ENCODE measurements around the gene GNB1L. TPM values are rescaled to one million over a fixed set of nuclear protein-coding genes. Genes with fewer than 3 reads are reported as not detected.

GNB1L gene
- total and polyA plus RNA-seq, 2 experiments from 2014 or later = 3.5 to 5.5 TPM

- Histone ChIP-seq H3K36me3 (no peaks in the 10 kb centered on the region), H3K4me3 (no peak overlapping the region), H3K27ac (no peak overlapping the region), H3K4me1 (ENCODE audit: low read depth) (peaks cover 10% of the 10 kb centered on the region), H3K27me3 (no peaks in the 10 kb centered on the region), H3K9me3 (ENCODE audit: low read depth) (no peaks in the 10 kb centered on the region)
- peak in 1 of 2 donors; percentile 79 for DNase-seq (ENCODE audit: low read depth in 1 of 2, low spot score in 1 of 2)
- TF ChIP-seq, protein P1, sequence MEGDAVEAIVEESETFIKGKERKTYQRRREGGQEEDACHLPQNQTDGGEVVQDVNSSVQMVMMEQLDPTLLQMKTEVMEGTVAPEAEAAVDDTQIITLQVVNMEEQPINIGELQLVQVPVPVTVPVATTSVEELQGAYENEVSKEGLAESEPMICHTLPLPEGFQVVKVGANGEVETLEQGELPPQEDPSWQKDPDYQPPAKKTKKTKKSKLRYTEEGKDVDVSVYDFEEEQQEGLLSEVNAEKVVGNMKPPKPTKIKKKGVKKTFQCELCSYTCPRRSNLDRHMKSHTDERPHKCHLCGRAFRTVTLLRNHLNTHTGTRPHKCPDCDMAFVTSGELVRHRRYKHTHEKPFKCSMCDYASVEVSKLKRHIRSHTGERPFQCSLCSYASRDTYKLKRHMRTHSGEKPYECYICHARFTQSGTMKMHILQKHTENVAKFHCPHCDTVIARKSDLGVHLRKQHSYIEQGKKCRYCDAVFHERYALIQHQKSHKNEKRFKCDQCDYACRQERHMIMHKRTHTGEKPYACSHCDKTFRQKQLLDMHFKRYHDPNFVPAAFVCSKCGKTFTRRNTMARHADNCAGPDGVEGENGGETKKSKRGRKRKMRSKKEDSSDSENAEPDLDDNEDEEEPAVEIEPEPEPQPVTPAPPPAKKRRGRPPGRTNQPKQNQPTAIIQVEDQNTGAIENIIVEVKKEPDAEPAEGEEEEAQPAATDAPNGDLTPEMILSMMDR (IDR thresholded peaks at IDR 0.05; ENCODE audit: low read depth, low read length) = no peak
These were observed 36.9 kb upstream of the GNB1L start for GRCh38 chr22:19891317-19892256.

DNA sequence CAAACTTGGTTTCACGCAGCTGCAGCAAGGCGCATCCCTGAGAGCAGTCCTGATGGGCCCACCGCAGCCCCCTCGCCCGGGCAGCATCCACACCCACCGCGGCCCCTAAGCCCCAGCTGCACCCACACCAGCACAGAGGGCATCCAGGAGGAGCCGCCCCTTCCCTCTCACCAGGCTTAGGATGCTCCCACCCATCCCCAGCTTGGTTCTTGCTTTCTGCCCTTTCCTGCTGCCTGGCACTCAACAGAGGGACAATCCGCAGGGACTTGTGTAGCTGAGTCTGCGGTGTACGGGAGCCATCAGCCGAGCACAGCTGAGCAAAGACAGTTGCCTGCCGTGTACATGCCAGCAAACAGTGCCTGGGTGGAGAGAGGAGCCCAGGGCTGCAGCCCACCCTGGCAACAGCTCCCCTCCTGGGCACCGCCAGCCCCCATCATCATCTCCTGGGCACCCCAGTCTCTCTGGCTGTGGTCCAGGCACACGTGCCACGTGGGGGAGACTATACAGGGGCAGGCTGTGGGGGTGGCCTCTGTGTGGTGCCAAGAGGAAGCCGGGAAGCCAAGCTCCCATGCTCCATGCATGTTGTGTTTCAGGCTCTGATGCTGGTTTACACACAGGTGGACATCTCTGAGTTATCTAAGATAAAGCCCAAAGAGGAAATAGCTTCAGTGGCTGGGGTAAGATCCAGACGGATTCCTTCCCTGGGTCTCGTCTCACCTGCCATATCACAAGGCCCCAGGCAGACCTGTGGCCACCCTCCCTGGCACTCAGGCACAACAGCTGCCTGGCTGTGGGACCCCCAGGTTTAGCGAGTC is 36.0 kb upstream of the GNB1L start:
- no peak overlapping the region for H3K27ac ChIP-seq
- no peaks in the 10 kb centered on the region for H3K9me3 ChIP-seq (ENCODE audit: low read depth)
- no peaks in the 10 kb centered on the region for H3K36me3 ChIP-seq
- TF ChIP-seq, protein P1 (IDR thresholded peaks at IDR 0.05; ENCODE audit: low read depth, low read length) = no peak
- no peak overlapping the region for H3K4me3 ChIP-seq
- no peak for DNase-seq (ENCODE audit: low read depth in 1 of 2, low spot score in 1 of 2)
- H3K4me1 ChIP-seq (ENCODE audit: low read depth) = peaks cover 10% of the 10 kb centered on the region
- H3K27me3 ChIP-seq = no peaks in the 10 kb centered on the region

GRCh38 chr22:19889951-19890350 is 35.3 kb upstream of the GNB1L start:
- Histone ChIP-seq H3K4me3 (no peak overlapping the region), H3K4me1 (ENCODE audit: low read depth) (peaks cover 10% of the 10 kb centered on the region), H3K36me3 (no peaks in the 10 kb centered on the region), H3K27me3 (no peaks in the 10 kb centered on the region), H3K27ac (no peak overlapping the region), H3K9me3 (ENCODE audit: low read depth) (no peaks in the 10 kb centered on the region)
- TF ChIP-seq, protein P1 (IDR thresholded peaks at IDR 0.05; ENCODE audit: low read depth, low read length) = no peak
- DNase-seq (ENCODE audit: low read depth in 1 of 2, low spot score in 1 of 2) = no peak

DNA sequence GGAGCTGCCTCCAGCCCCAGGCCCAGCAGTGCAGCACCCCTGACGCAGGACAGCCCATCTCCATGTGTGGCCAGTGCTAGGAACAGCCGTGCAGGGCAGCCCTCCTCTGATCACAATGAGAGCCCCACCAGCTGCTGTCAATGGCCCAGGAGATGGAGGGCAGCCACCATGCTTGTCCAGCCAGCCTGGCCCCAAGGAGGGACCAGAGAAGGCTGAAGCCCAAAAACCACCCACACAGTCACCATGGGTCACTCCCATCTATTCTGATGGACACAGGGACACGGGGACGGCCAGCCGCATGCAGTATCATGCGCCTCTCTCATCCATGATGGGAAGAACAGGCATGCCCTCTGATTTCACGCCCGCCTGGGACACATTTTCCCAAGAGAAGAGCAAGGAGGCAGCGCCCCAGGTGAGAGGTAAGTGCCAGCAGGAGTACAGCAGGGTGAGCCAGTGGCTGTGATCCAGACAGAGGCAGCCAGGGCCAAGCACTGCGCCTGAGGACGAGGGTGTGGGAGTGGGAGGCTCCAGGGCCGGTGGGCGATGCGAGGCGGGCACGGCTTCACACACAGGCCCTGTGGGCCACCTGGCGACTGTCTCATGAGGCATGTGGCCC is 33.6 kb upstream of the GNB1L start:
- H3K9me3 ChIP-seq (ENCODE audit: low read depth) = no peaks in the 10 kb centered on the region
- TF ChIP-seq, protein P1 (IDR thresholded peaks at IDR 0.05; ENCODE audit: low read depth, low read length) = no peak
- no peak overlapping the region for H3K4me3 ChIP-seq
- DNase-seq (ENCODE audit: low read depth in 1 of 2, low spot score in 1 of 2) = no peak
- H3K27ac ChIP-seq = no peak overlapping the region
- no peaks in the 10 kb centered on the region for H3K36me3 ChIP-seq
- no peaks in the 10 kb centered on the region for H3K27me3 ChIP-seq
- H3K4me1 ChIP-seq (ENCODE audit: low read depth) = peaks cover 10% of the 10 kb centered on the region

- Histone ChIP-seq H3K27me3 (no peaks in the 10 kb centered on the region), H3K4me3 (no peak overlapping the region), H3K4me1 (ENCODE audit: low read depth) (peaks cover 10% of the 10 kb centered on the region), H3K9me3 (ENCODE audit: low read depth) (no peaks in the 10 kb centered on the region), H3K27ac (no peak overlapping the region), H3K36me3 (no peaks in the 10 kb centered on the region)
- TF ChIP-seq, protein P1 (IDR thresholded peaks at IDR 0.05; ENCODE audit: low read depth, low read length) = no peak
- DNase-seq (ENCODE audit: low read depth in 1 of 2, low spot score in 1 of 2) = no peak
These were observed 32.7 kb upstream of the GNB1L start for GRCh38 chr22:19887256-19887985.
